SH-SY5Y (cell line): Measurements from ENCODE around the gene BACH2.

Source experiments
- GATA2 ChIP-seq: IDR thresholded peaks from 2 replicates; pipeline ENCODE4 v1.6.1; 2011; ENCODE audit warnings: mild to moderate bottlenecking, low read depth, low read length
- GATA3 ChIP-seq: IDR thresholded peaks from 2 replicates; pipeline ENCODE4 v1.6.1; 2011; ENCODE audit warnings: low read depth, mild to moderate bottlenecking, low read length, moderate library complexity

DNA sequence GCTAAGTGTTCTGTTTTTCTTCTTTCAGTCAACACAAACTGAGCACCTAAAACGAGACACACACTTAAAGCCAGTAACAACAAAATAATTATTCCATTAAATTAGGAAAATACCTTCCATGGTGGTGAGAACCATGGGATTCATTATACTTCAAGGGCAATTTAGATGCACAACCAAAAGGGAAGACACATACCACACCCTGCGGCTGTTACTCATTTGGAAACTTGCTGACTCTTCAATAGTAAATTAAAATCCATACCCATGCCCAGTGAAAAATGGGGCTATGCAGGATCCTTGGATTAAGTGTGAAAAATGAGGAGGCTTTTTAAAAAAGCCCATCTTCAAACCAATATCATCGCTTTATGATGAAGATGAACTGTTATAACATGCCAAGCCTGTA lies 259.7 kb downstream of the BACH2 start:
- TF ChIP-seq GATA2 (no peak), GATA3 (no peak)
